ENCODE data around the gene ELK4. TPM values are rescaled to one million over a fixed set of nuclear protein-coding genes. Genes with fewer than 3 reads are reported as not detected.

The ELK4 gene
- total and polyA plus RNA-seq, 2 experiments from 2014 or later = 5.1 to 19.7 TPM

DNA sequence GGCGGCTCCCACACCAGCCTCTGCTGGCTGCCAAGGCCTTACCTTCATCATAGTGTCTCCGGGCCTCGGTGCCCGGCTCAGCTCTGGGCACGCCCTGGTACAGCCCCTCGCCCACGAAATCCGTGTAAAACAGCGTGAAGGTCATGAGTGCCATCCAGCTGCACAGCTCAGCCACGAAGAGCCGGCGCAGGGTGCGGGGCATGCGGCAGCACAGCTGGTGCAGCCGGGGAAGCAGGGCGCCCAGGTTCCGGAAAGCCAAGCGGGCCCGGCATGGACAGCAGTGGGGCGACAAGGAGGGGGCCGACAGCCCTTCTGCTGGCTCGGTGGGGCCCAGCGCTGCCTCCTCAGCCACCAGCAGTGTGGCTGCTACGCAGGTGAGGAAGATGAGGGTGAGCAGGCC, 31.0 kb upstream of the ELK4 start (continued):
- TF ChIP-seq, protein P1, sequence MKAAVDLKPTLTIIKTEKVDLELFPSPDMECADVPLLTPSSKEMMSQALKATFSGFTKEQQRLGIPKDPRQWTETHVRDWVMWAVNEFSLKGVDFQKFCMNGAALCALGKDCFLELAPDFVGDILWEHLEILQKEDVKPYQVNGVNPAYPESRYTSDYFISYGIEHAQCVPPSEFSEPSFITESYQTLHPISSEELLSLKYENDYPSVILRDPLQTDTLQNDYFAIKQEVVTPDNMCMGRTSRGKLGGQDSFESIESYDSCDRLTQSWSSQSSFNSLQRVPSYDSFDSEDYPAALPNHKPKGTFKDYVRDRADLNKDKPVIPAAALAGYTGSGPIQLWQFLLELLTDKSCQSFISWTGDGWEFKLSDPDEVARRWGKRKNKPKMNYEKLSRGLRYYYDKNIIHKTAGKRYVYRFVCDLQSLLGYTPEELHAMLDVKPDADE (IDR thresholded peaks at IDR 0.05) = no peak
- TF ChIP-seq ZNF331 (CRISPR knock-in tag; IDR thresholded peaks at IDR 0.05; ENCODE audit: low read depth) = no peak
- TF ChIP-seq REST (IDR thresholded peaks at IDR 0.05; ENCODE audit: unreplicated experiment) = no peak

DNA sequence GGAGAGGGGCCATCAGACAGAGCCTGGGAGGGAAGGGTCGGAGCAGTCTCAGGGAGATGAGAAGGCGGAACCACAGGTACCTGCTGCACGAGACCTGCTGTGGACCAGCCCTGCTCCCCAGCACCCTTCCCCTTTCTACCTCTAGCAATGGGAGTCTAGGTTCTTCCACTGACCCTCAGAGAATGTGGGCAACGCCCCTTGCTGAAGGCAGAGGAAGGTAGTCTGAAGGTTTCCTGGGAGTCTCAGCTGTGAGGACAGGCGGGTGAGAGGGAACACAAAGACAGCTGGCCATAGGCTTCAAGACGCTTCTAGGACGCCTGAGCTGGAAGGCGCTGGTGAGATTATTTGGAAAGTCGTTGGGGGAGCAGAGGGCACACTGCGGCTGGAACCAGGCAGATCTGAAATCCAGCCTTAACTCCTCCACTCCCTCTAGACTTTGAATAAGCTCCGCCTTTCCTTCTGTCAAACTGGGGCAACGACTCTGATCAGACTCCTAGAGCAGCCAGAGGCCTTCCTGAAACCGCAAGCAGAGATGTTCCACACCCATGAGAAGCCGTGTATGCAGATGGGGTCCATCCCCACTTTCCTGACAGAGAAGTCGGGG, 30.4 kb upstream of the ELK4 start:
- DNase-seq (ENCODE audit: low spot score) = no peak
- Histone ChIP-seq H3K4me1 (ENCODE audit: insufficient read depth) (peaks cover 8% of the 10 kb centered on the region; the same call in 1 of the 2 replicates), H3K27me3 (ENCODE audit: insufficient read depth) (no peaks in the 10 kb centered on the region), H3F3A (replicated peaks; ENCODE audit: low read depth) (peaks cover 8% of the 10 kb centered on the region; the same call in 1 of the 2 replicates), H3K36me3 (ENCODE audit: insufficient read depth) (no peaks in the 10 kb centered on the region), H3K79me2 (replicated peaks; ENCODE audit: insufficient read depth) (peaks cover 12% of the 10 kb centered on the region; the same call in 1 of the 2 replicates), H3K9me2 (ENCODE audit: insufficient read depth) (no peaks in the 10 kb centered on the region), H4K20me1 (replicated peaks; ENCODE audit: insufficient read depth) (no peaks in the 10 kb centered on the region; the same call in none of the 2 replicates), H3K4me2 (no peak overlapping the region), H3K4me3 (no peak overlapping the region), H2AFZ (no peak overlapping the region), H3K27ac (ENCODE audit: low read depth) (no peak overlapping the region)
- H3K27me3 Mint-ChIP-seq (ENCODE audit: insufficient read depth, low read depth, poor library complexity) = peaks cover 18% of the 10 kb centered on the region
- H3K27ac Mint-ChIP-seq = no peak overlapping the region
- H3K9me3 Mint-ChIP-seq = no peaks in the 10 kb centered on the region
- H3K36me3 Mint-ChIP-seq (ENCODE audit: low read depth) = peaks cover 6% of the 10 kb centered on the region; the same call in 2 of the 3 replicates
- no peak overlapping the region for H3K4me3 Mint-ChIP-seq
- ATAC-seq = no peak
- peaks cover 54% of the 10 kb centered on the region for H3K4me1 Mint-ChIP-seq
- TF ChIP-seq CREB1 (CRISPR knock-in tag; IDR thresholded peaks at IDR 0.05; ENCODE audit: low read depth) (no peak), ZNF331 (CRISPR knock-in tag; IDR thresholded peaks at IDR 0.05; ENCODE audit: low read depth) (no peak), EZH2phosphoT487 (IDR thresholded peaks at IDR 0.05; ENCODE audit: unreplicated experiment) (no peak), ZNF114 (CRISPR knock-in tag; IDR thresholded peaks at IDR 0.05) (no peak), REST (IDR thresholded peaks at IDR 0.05; ENCODE audit: unreplicated experiment) (no peak), CTCF (conservative IDR thresholded peaks at IDR 0.05; ENCODE audit: low read depth in 2 of 2) (no peak), NANOG (IDR thresholded peaks at IDR 0.05; ENCODE audit: borderline replicate concordance) (no peak)
- TF ChIP-seq, protein P1 (IDR thresholded peaks at IDR 0.05) = no peak

Data from GM23338 (cell line).